WERI-Rb-1 (cell line): ENCODE data around the gene RBM33.

Experiments
- DNase-seq: peaks from one replicate; pipeline ENCODE4 v3.0.0-alpha.2; 2020
- H3K27ac ChIP-seq: fragments of 250-450 bp; sonication (Bioruptor Pico); 2 replicates; pipeline ENCODE4 v1.5.1; 2020; ENCODE audit warnings: mild to moderate bottlenecking, moderate library complexity
- H3K27me3 ChIP-seq: fragments of 250-450 bp; sonication (Bioruptor Pico); 2 replicates; pipeline ENCODE4 v1.5.1; 2021; ENCODE audit warnings: mild to moderate bottlenecking, low read depth, moderate library complexity; ENCODE audit not compliant: insufficient read depth, severe bottlenecking
- H3K36me3 ChIP-seq: fragments of 250-450 bp; sonication (Bioruptor Pico); 2 replicates; pipeline ENCODE4 v1.5.1; 2020; ENCODE audit warnings: mild to moderate bottlenecking, moderate library complexity
- H3K4me3 ChIP-seq: 2 replicates; pipeline ENCODE4 v1.5.1; 2011; ENCODE audit warnings: low read depth, mild to moderate bottlenecking, control low read depth, low read length
- H3K9me3 ChIP-seq: fragments of 250-450 bp; sonication (Bioruptor Pico); 2 replicates; pipeline ENCODE4 v1.5.1; 2021; ENCODE audit warnings: mild to moderate bottlenecking, moderate library complexity; ENCODE audit not compliant: severe bottlenecking
- TF ChIP-seq, protein P1 (sequence below): IDR thresholded peaks from 2 replicates; pipeline ENCODE4 v1.5.1; 2011; ENCODE audit warnings: low read depth, mild to moderate bottlenecking, control low read depth, inconsistent platforms, low read length

Gene RBM33

DNA sequence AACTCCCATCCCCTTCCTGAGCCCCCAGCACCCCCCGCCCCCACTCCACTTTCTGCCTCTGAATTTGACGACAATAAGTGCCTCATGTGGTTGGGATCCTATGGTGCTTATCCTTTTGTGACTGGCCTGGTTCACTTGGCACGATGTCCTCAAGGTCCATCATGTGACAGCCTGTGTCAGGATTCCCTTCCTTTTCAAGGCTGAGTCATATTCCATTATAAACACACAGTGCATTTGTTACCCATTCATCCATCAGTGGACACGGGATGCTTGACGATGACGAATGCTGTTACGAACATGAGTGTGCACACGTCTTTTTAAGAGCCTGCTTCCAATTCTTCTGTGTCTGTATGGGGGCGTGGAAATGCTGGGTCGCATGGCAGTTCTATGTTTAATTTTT lies 141.1 kb downstream of the RBM33 start:
- H3K9me3 ChIP-seq: no peaks in the 10 kb centered on the region
- no peak overlapping the region for H3K4me3 ChIP-seq
- peaks cover 10% of the 10 kb centered on the region for H3K36me3 ChIP-seq
- TF ChIP-seq, protein P1, sequence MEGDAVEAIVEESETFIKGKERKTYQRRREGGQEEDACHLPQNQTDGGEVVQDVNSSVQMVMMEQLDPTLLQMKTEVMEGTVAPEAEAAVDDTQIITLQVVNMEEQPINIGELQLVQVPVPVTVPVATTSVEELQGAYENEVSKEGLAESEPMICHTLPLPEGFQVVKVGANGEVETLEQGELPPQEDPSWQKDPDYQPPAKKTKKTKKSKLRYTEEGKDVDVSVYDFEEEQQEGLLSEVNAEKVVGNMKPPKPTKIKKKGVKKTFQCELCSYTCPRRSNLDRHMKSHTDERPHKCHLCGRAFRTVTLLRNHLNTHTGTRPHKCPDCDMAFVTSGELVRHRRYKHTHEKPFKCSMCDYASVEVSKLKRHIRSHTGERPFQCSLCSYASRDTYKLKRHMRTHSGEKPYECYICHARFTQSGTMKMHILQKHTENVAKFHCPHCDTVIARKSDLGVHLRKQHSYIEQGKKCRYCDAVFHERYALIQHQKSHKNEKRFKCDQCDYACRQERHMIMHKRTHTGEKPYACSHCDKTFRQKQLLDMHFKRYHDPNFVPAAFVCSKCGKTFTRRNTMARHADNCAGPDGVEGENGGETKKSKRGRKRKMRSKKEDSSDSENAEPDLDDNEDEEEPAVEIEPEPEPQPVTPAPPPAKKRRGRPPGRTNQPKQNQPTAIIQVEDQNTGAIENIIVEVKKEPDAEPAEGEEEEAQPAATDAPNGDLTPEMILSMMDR: no peak
- DNase-seq: no peak
- H3K27ac ChIP-seq: no peak overlapping the region
- H3K27me3 ChIP-seq: no peaks in the 10 kb centered on the region

DNA sequence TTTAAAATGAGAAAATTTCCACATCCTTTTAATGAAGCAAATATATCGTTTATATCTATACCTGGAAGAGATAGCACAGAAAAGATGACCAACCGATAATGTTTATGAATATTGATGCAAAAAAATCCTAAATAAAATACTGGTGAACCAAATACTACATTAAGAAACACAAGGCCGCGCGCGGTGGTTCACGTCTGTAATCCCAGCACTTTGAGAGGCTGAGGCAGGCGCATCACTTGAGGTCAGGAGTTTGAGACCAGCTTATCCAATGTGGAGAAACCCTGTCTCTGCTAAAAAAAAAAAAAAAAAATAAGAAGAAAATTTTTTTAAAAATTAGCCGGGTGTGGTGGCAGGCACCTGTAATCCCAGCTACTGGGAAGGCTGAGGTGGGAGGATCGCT lies 142.0 kb downstream of the RBM33 start:
- Histone ChIP-seq H3K27me3 (no peaks in the 10 kb centered on the region), H3K9me3 (no peaks in the 10 kb centered on the region), H3K4me3 (no peak overlapping the region), H3K36me3 (peaks cover 10% of the 10 kb centered on the region), H3K27ac (no peak overlapping the region)
- no peak for DNase-seq
- TF ChIP-seq, protein P1: no peak

DNA sequence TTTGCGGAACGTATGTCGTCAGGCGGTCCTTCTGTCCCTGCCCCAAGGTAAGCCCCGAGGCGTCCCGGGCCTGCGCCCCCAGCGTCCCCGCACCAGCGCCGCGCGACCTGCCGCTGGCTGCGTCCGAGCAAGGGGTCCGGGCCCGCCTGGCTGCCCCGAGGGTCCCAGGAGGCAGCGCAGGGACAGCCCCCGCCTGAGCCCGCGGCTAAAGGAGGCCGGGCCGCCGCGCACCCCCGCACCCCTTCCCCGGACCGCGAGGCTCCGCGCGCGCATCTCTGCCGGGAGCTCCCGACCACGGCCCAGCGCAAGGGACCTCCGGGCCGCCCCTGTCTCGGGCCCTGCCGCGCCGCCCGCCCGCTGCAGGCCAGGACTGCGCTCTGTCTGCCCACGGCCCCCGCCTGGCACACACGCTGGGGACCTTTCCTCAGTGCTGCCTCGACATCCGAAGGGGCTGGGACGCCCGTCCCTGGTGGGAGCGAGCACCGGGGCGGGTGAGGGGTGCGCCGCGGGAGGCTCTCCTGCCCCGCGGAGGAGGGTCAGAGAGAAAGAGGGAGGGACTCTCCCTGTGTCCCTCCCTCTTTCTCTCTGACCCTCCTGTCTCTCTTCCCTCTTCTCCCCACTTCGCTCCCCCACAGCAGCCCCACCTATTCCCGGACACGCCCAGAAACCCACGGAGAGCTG lies 142.8 kb downstream of the RBM33 start:
- no peaks in the 10 kb centered on the region for H3K9me3 ChIP-seq
- TF ChIP-seq, protein P1: no peak
- no peak overlapping the region for H3K27ac ChIP-seq
- 0 out of 2 replicates have a peak overlapping the region, but pooled peaks have one; percentile 17 for H3K4me3 ChIP-seq
- peaks cover 10% of the 10 kb centered on the region for H3K36me3 ChIP-seq
- H3K27me3 ChIP-seq: no peaks in the 10 kb centered on the region
- DNase-seq: no peak

DNA sequence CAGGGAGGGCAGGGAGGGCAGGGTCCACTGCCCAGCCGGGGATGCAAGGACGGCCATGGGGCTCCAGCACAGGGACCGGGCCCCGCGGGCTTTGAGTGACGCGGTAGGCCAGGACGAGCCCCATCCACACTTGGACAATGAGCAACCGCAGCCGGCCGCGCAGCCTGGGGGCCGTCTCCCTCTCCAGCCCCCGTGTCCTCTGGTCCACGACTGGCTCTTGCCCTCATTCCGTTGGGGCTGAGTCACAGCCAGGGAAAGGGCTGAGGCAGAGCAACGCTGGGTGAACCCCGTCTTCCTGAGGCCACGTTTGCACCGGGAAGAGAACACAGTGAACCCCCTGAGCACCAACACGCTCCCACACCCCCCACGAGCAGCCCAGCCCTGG lies 144.1 kb downstream of the RBM33 start:
- H3K4me3 ChIP-seq: no peak overlapping the region
- peaks cover 4% of the 10 kb centered on the region; the same call in 1 of the 2 replicates for H3K36me3 ChIP-seq
- peaks cover 6% of the 10 kb centered on the region for H3K9me3 ChIP-seq
- no peak overlapping the region for H3K27ac ChIP-seq
- no peak for DNase-seq
- no peaks in the 10 kb centered on the region for H3K27me3 ChIP-seq
- TF ChIP-seq, protein P1: no peak

DNA sequence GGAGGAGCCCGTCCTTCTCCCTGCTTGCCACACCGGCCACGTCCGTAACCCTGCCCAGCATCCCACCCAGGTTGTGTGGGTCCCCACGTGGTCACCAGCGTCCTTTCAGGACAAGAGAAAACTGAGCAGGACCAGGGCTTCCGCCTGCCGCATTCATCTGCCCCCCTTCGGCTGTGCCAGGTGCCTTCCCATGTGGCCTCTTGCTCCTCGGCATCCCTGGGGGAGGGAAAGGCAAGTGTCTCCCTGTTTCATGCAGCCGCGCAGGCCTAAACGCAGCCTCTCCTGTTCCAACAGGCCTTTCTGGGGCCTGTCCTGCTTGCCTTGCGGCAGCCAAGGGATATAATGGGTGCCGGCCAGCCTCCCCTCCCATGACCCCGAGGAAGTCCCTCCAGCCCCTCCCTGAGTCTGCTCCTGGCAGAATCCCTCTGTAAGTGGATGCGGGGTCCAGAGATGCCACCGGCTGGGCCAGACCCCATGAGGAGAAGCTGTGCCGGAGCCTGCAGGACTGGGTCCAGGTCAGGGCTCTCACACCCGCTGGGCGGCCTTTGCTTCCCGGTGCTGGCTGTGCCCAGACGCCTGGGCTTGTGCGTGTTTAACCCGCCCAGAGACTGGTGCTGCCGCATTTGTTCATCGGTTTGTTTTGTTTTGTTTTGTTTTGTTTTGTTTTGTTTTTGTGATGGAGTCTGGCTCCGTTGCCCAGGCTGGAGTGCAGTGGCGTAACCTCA lies 144.7 kb downstream of the RBM33 start:
- no peak overlapping the region for H3K4me3 ChIP-seq
- H3K27ac ChIP-seq: no peak overlapping the region
- no peaks in the 10 kb centered on the region for H3K27me3 ChIP-seq
- H3K9me3 ChIP-seq: peaks cover 6% of the 10 kb centered on the region
- H3K36me3 ChIP-seq: no peaks in the 10 kb centered on the region
- TF ChIP-seq, protein P1: no peak
- DNase-seq: no peak
